Naive B cell (primary cell): ENCODE measurements around the gene PRSS16. TPM values are rescaled to one million over a fixed set of nuclear protein-coding genes. Genes with fewer than 3 reads are reported as not detected.

Experiments
- ATAC-seq, 2 donors: fragments of 150-1000 bp; cut with Tn5 transposase; 2 replicates each; pipeline ENCODE4 v1.10.0; 2021; ENCODE audit warnings: low read depth in 2 of 2, mild to moderate bottlenecking in 2 of 2, moderate library complexity in 2 of 2
- DNase-seq: peaks from one replicate; pipeline ENCODE4 v3.0.0; 2022
- H3K27ac Mint-ChIP-seq, 6 donors: one replicate each; pipeline ENCODE4 v1.8.0; 2020 to 2022; ENCODE audit warnings: mild to moderate bottlenecking in 6 of 6, mixed read lengths in 6 of 6, moderate library complexity in 5 of 6, inconsistent platforms in 2 of 6
- H3K27me3 Mint-ChIP-seq, 3 donors: one replicate each; pipeline ENCODE4 v1.8.0; 2021 to 2022; ENCODE audit warnings: mixed read lengths in 3 of 3, mild to moderate bottlenecking in 1 of 3
- H3K36me3 Mint-ChIP-seq, 2 donors: one replicate each; pipeline ENCODE4 v1.8.0; 2020 to 2022; ENCODE audit warnings: mixed read lengths in 2 of 2, inconsistent platforms in 1 of 2, mild to moderate bottlenecking in 1 of 2
- H3K4me1 Mint-ChIP-seq, 3 donors: one replicate each; pipeline ENCODE4 v1.8.0; 2020 to 2022; ENCODE audit warnings: mixed read lengths in 3 of 3, inconsistent platforms in 1 of 3, mild to moderate bottlenecking in 1 of 3, moderate library complexity in 1 of 3
- H3K4me3 Mint-ChIP-seq, 8 donors: one replicate each; pipeline ENCODE4 v1.8.0; 2020 to 2022; ENCODE audit warnings: mild to moderate bottlenecking in 8 of 8, mixed read lengths in 8 of 8, moderate library complexity in 8 of 8, inconsistent platforms in 2 of 8
- H3K9me3 Mint-ChIP-seq, 7 donors: one replicate each; pipeline ENCODE4 v1.8.0; 2020 to 2022; ENCODE audit warnings: mixed read lengths in 7 of 7, mild to moderate bottlenecking in 5 of 7, inconsistent platforms in 2 of 7, moderate library complexity in 1 of 7
- polyA plus RNA-seq, 6 donors: library from polyadenylated mRNA; unstranded; fragments of 300-500 nt; fragmentation: Illumina TruSeq; gene quantifications; one replicate each; pipeline ENCODE4 v1.2.3, GENCODE V29; 2021; ENCODE audit warnings: low read depth in 6 of 6

PRSS16 gene
- polyA plus RNA-seq, 6 donors from 2014 or later: 0.31 to 1.3 (median 0.76) TPM; not detected in 3

GRCh38 chr6:27294409-27294808, 46.9 kb downstream of the PRSS16 start:
- DNase-seq (no peak), ATAC-seq (no peak)
- Mint-ChIP-seq H3K27me3 (peaks cover 80 to 89% (median 85%) of the 10 kb centered on the region in 3 donors), H3K36me3 (peaks cover 34 to 40% of the 10 kb centered on the region in 2 donors), H3K4me1 (peaks cover 0 to 7% (median 2%) of the 10 kb centered on the region in 3 donors), H3K4me3 (peak overlapping the region in 1 of 8 donors; percentile 68), H3K9me3 (peaks cover 19 to 87% (median 59%) of the 10 kb centered on the region in 7 donors), H3K27ac (peak overlapping the region in 3 of 6 donors; percentile 58 to 97 (median 59))

GRCh38 chr6:27295301-27296079, 48.0 kb downstream of the PRSS16 start:
- H3K9me3 Mint-ChIP-seq: peaks cover 15 to 81% (median 52%) of the 10 kb centered on the region in 7 donors
- DNase-seq: no peak
- peaks cover 77 to 86% (median 82%) of the 10 kb centered on the region in 3 donors for H3K27me3 Mint-ChIP-seq
- ATAC-seq: no peak
- peaks cover 26 to 34% of the 10 kb centered on the region in 2 donors for H3K36me3 Mint-ChIP-seq
- peak overlapping the region in 6 of 8 donors; percentile 7 to 74 (median 43) for H3K4me3 Mint-ChIP-seq
- H3K4me1 Mint-ChIP-seq: peaks cover 0 to 7% (median 2%) of the 10 kb centered on the region in 3 donors
- H3K27ac Mint-ChIP-seq: peak overlapping the region in 5 of 6 donors; percentile 24 to 97 (median 86)

- peaks cover 76 to 86% (median 81%) of the 10 kb centered on the region in 3 donors for H3K27me3 Mint-ChIP-seq
- H3K36me3 Mint-ChIP-seq: peaks cover 29 to 32% of the 10 kb centered on the region in 2 donors
- H3K27ac Mint-ChIP-seq: peak overlapping the region in 5 of 6 donors; percentile 24 to 97 (median 86)
- ATAC-seq (no peak), DNase-seq (no peak)
- peak overlapping the region in 3 of 8 donors; percentile 20 to 68 (median 27) for H3K4me3 Mint-ChIP-seq
- H3K9me3 Mint-ChIP-seq: peaks cover 18 to 77% (median 50%) of the 10 kb centered on the region in 7 donors
- H3K4me1 Mint-ChIP-seq: peaks cover 0 to 7% (median 2%) of the 10 kb centered on the region in 3 donors
These were observed 48.7 kb downstream of the PRSS16 start for GRCh38 chr6:27296106-27296783.

- peak overlapping the region in 2 of 6 donors; percentile 92 to 96 for H3K27ac Mint-ChIP-seq
- peak overlapping the region in 2 of 8 donors; percentile 34 to 59 for H3K4me3 Mint-ChIP-seq
- peaks cover 31 to 33% of the 10 kb centered on the region in 2 donors for H3K36me3 Mint-ChIP-seq
- DNase-seq (no peak), ATAC-seq (no peak)
- H3K4me1 Mint-ChIP-seq: peaks cover 0 to 7% (median 2%) of the 10 kb centered on the region in 3 donors
- H3K27me3 Mint-ChIP-seq: peaks cover 72 to 83% (median 79%) of the 10 kb centered on the region in 3 donors
- peaks cover 13 to 76% (median 42%) of the 10 kb centered on the region in 7 donors for H3K9me3 Mint-ChIP-seq
These were observed 50.0 kb downstream of the PRSS16 start for GRCh38 chr6:27297484-27297856.

GRCh38 chr6:27297857-27298730, 50.6 kb downstream of the PRSS16 start:
- DNase-seq (no peak), ATAC-seq (no peak)
- Mint-ChIP-seq H3K27me3 (peaks cover 77 to 90% (median 85%) of the 10 kb centered on the region in 3 donors), H3K36me3 (peaks cover 33 to 36% of the 10 kb centered on the region in 2 donors), H3K4me3 (peak overlapping the region in 2 of 8 donors; percentile 34 to 59), H3K4me1 (peaks cover 0 to 7% (median 2%) of the 10 kb centered on the region in 3 donors), H3K9me3 (peaks cover 13 to 81% (median 47%) of the 10 kb centered on the region in 7 donors), H3K27ac (peak overlapping the region in 3 of 6 donors; percentile 18 to 96 (median 92))

GRCh38 chr6:27303613-27304272, 56.2 kb downstream of the PRSS16 start:
- Mint-ChIP-seq H3K9me3 (peaks cover 3 to 48% (median 21%) of the 10 kb centered on the region in 7 donors), H3K27me3 (peaks cover 76 to 89% (median 86%) of the 10 kb centered on the region in 3 donors), H3K4me1 (no peaks in the 10 kb centered on the region), H3K36me3 (peaks cover 9 to 19% of the 10 kb centered on the region in 2 donors), H3K27ac (peak overlapping the region in 1 of 6 donors; percentile 45), H3K4me3 (peak overlapping the region in 2 of 8 donors; percentile 38 to 46)
- no peak for DNase-seq
- ATAC-seq: no peak

Other genes with a start within 250 kb of the PRSS16 start
- gene POM121L2, start 64.6 kb downstream of the PRSS16 start, polyA plus RNA-seq: not detected
- gene ZNF391, start 141.1 kb downstream of the PRSS16 start, polyA plus RNA-seq: 1 to 10 TPM in 5 of 6 donors, under 1 TPM in 1; 0.95 to 7.4 (median 3.8) TPM
- 10 to 100 TPM in 4 of 6 donors, 1 to 10 TPM in 2; 2.8 to 12.3 (median 11.2) TPM for gene ZNF184, start 225.4 kb downstream of the PRSS16 start, polyA plus RNA-seq